ENCODE data around the gene FHOD3.

Gene FHOD3

DNA sequence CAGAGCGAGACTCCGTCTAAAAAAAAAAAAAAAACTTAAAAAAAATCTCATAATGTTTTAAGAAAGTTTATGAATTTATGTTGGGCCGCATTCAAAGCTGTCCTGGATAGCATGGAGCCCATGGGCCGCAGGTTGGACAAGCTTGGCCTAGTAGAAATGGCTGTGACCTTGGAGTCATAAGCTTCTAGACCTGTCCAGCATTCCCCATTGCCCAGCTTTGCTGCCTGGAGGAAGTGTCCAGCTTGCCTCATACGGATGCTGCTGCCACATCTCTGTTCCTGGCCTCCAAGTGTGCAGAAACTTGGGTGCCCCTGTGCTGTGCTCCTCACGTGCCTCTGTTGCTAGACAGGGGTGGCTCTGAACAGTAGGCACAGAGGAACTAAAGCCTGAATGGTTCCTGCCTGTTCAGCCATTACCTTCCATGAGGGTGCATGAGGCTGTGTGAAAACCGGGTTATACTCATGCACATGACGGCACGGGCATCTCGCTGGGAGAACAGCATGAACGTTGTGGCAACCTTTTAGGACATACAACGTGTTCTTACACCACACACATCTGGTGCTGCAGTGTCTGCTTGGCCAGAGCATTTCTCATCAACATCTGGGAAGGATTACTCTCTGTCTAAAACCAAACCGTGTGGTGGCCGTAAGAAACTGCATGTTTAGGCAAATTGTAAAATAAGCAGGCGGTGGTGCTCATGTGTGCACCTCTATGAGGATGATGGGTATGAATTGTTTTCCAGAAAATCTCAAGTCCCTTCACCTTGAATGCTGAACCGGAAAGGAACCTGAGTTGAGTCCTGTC lies 38.2 kb downstream of the FHOD3 start:
- Histone ChIP-seq H3K4me3 (ENCODE audit: control insufficient read depth in 1 of 7, extremely low read depth in 1 of 7, insufficient read depth in 4 of 7, low read depth in 2 of 7, low read length in 6 of 7) (no peak overlapping the region), H3K27ac (ENCODE audit: insufficient read depth in 1 of 2, low read depth in 1 of 2, low read length in 2 of 2, poor library complexity in 1 of 2, severe bottlenecking in 2 of 2) (no peak overlapping the region), H3K9me3 (ENCODE audit: control extremely low read depth in 1 of 5, control insufficient read depth in 4 of 5, insufficient read depth in 2 of 5, low read depth in 1 of 5, low read length in 4 of 5) (no peaks in the 10 kb centered on the region), H3K4me1 (ENCODE audit: control extremely low read depth in 1 of 4, control insufficient read depth in 4 of 4, insufficient read depth in 4 of 4, low read length in 3 of 4) (no peaks in the 10 kb centered on the region), H3K36me3 (ENCODE audit: control insufficient read depth in 4 of 4, insufficient read depth in 4 of 4, low read length in 3 of 4) (no peaks in the 10 kb centered on the region), H3K27me3 (replicated peaks in 2 of 5; ENCODE audit: control insufficient read depth in 4 of 5, insufficient read depth in 5 of 5, low read length in 4 of 5) (peaks cover 0 to 24% (median 4%) of the 10 kb centered on the region in 5 experiments)
- DNase-seq = no peak
- 92% methylated on average over 12 of the region's 16 CpGs for WGBS (ENCODE audit: insufficient coverage)
- ChIA-PET CTCF (no interaction called here), POLR2A (no interaction called here)

DNA sequence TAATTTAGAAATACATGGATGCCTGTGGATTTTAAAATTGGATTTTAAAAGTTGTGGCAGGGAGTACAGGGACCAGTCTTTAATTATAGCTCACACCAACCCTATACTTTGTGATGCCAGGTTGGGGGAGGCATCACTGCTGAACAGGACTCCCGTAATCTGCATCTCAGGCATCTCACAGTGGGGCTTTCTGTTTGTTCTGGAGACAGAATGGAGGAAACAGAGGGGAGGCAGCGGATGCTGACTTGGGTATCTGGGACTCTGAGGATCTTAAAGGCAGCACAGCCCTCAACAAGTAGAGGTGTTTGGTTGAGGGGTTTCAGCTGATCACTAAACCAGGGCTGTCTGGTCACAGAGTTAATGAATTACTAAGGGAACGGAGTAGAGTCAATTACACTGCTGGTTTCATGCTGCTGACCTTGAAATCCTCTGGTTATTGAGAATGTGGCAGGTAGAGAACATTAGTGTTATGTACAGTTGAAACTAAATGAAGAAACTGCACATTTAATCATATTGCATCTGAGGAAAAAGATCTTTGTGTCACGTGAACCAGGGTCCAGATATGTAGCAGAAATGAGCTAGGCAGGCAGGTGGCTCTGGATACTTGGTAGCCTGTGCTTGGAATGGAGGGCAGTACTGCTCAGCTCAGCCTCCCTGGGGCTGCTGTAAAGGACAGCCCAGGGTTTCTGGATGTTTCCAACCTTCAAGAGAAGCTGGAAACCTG lies 40.3 kb downstream of the FHOD3 start:
- H3K36me3 ChIP-seq (ENCODE audit: control insufficient read depth in 4 of 4, insufficient read depth in 4 of 4, low read length in 3 of 4) = no peaks in the 10 kb centered on the region
- no peak for DNase-seq
- H3K4me1 ChIP-seq (ENCODE audit: control extremely low read depth in 1 of 4, control insufficient read depth in 4 of 4, insufficient read depth in 4 of 4, low read length in 3 of 4) = no peaks in the 10 kb centered on the region
- no peak overlapping the region for H3K27ac ChIP-seq (ENCODE audit: insufficient read depth in 1 of 2, low read depth in 1 of 2, low read length in 2 of 2, poor library complexity in 1 of 2, severe bottlenecking in 2 of 2)
- WGBS (ENCODE audit: insufficient coverage) = 83% methylated on average over 4 of the region's 4 CpGs
- ChIA-PET CTCF (interaction anchor here (0.9 kb wide), 1 partner anchor 242 kb away, joined by 3 read pairs; no protein-coding TSS in a partner anchor), POLR2A (no interaction called here)
- peaks cover 0 to 9% (median 2%) of the 10 kb centered on the region in 5 experiments for H3K27me3 ChIP-seq (replicated peaks in 2 of 5; ENCODE audit: control insufficient read depth in 4 of 5, insufficient read depth in 5 of 5, low read length in 4 of 5)
- H3K4me3 ChIP-seq (ENCODE audit: control insufficient read depth in 1 of 7, extremely low read depth in 1 of 7, insufficient read depth in 4 of 7, low read depth in 2 of 7, low read length in 6 of 7) = no peak overlapping the region
- peaks cover 0 to 8% (median 0%) of the 10 kb centered on the region in 5 experiments for H3K9me3 ChIP-seq (ENCODE audit: control extremely low read depth in 1 of 5, control insufficient read depth in 4 of 5, insufficient read depth in 2 of 5, low read depth in 1 of 5, low read length in 4 of 5)

DNA sequence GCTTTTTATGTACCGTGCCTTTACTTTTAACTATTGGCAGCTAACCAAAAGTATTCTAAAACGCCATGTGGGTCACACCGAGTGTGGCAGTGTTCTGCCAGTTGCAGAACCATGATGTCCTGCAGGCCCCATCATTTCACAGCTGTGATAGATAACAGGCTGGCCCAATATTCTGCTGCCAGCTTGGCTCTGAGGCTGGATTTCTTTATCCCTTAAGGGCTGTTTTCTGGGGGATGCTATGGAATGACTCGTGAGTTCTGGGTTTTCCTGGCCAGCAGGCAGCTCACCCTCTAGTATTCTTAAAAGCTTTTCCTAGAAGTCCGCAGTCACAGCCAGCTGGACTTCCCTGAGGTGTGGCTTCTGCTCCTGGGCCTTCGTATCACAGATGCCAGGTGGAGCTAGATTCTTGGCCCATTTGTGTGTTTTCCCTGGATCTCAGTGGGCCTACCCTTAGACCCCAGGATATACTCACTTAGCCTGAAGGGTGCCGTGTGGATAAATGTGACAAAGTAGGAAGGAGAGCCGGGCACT lies 41.0 kb downstream of the FHOD3 start:
- ChIA-PET POLR2A (no interaction called here), CTCF (interaction anchor here (0.9 kb wide), 1 partner anchor 243 kb away, joined by 3 read pairs; no protein-coding TSS in a partner anchor)

DNA sequence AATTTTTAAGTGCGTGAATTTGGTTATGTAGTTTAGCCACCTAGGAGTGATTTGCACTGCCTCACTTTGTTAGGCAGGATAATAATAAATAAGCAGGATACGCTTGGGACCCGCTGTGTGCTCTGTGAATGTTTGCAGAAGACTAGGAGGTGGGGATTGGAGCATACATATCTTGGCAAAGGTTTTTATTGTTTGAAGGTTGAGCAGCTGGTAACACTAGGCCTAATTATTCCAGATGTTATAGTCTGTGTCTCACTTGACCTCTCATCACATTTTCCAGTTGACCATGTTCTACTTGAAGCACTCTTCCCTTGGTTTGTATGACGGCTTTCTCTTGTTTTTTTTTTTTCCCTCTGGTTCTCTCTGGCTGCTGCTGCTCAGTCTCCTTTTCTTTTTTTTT lies 42.7 kb downstream of the FHOD3 start:
- peaks cover 0 to 8% (median 0%) of the 10 kb centered on the region in 5 experiments for H3K9me3 ChIP-seq (ENCODE audit: control extremely low read depth in 1 of 5, control insufficient read depth in 4 of 5, insufficient read depth in 2 of 5, low read depth in 1 of 5, low read length in 4 of 5)
- ChIA-PET CTCF (no interaction called here), POLR2A (no interaction called here)
- DNase-seq = no peak
- H3K27ac ChIP-seq (ENCODE audit: insufficient read depth in 1 of 2, low read depth in 1 of 2, low read length in 2 of 2, poor library complexity in 1 of 2, severe bottlenecking in 2 of 2) = no peak overlapping the region
- no peak overlapping the region for H3K4me3 ChIP-seq (ENCODE audit: control insufficient read depth in 1 of 7, extremely low read depth in 1 of 7, insufficient read depth in 4 of 7, low read depth in 2 of 7, low read length in 6 of 7)
- H3K36me3 ChIP-seq (ENCODE audit: control insufficient read depth in 4 of 4, insufficient read depth in 4 of 4, low read length in 3 of 4) = no peaks in the 10 kb centered on the region
- no peaks in the 10 kb centered on the region for H3K4me1 ChIP-seq (ENCODE audit: control extremely low read depth in 1 of 4, control insufficient read depth in 4 of 4, insufficient read depth in 4 of 4, low read length in 3 of 4)
- 82% methylated on average over 4 of the region's 4 CpGs for WGBS (ENCODE audit: insufficient coverage)
- H3K27me3 ChIP-seq (replicated peaks in 2 of 5; ENCODE audit: control insufficient read depth in 4 of 5, insufficient read depth in 5 of 5, low read length in 4 of 5) = peaks cover 0 to 14% (median 2%) of the 10 kb centered on the region in 5 experiments

More for the DNA sequence above, 41.0 kb downstream of the FHOD3 start:
- no peaks in the 10 kb centered on the region for H3K36me3 ChIP-seq (ENCODE audit: control insufficient read depth in 4 of 4, insufficient read depth in 4 of 4, low read length in 3 of 4)
- no peak overlapping the region for H3K4me3 ChIP-seq (ENCODE audit: control insufficient read depth in 1 of 7, extremely low read depth in 1 of 7, insufficient read depth in 4 of 7, low read depth in 2 of 7, low read length in 6 of 7)
- 91% methylated on average over 8 of the region's 8 CpGs for WGBS (ENCODE audit: insufficient coverage)
- H3K27me3 ChIP-seq (replicated peaks in 2 of 5; ENCODE audit: control insufficient read depth in 4 of 5, insufficient read depth in 5 of 5, low read length in 4 of 5) = peaks cover 0 to 10% (median 2%) of the 10 kb centered on the region in 5 experiments
- H3K27ac ChIP-seq (ENCODE audit: insufficient read depth in 1 of 2, low read depth in 1 of 2, low read length in 2 of 2, poor library complexity in 1 of 2, severe bottlenecking in 2 of 2) = no peak overlapping the region
- H3K4me1 ChIP-seq (ENCODE audit: control extremely low read depth in 1 of 4, control insufficient read depth in 4 of 4, insufficient read depth in 4 of 4, low read length in 3 of 4) = no peaks in the 10 kb centered on the region
- no peak for DNase-seq
- peaks cover 0 to 8% (median 0%) of the 10 kb centered on the region in 5 experiments for H3K9me3 ChIP-seq (ENCODE audit: control extremely low read depth in 1 of 5, control insufficient read depth in 4 of 5, insufficient read depth in 2 of 5, low read depth in 1 of 5, low read length in 4 of 5)

DNA sequence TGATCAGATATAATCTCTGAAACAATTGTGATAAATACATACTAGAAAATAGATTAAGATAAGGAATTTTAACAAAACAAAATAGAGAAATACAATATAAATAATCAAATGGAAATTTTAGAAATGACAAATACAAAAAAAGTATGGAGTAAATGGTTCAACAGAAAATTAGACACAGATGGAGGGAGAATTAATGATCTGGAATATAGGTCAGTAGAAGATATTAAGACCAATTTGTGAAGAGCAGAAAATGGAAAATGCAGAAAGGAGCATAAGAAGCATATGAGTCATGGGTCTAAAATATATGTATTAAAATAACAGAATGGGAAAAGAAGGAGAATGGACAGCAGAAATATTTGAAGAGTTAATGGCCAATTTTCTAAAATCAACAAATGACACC lies 44.4 kb downstream of the FHOD3 start:
- Histone ChIP-seq H3K4me1 (ENCODE audit: control extremely low read depth in 1 of 4, control insufficient read depth in 4 of 4, insufficient read depth in 4 of 4, low read length in 3 of 4) (no peaks in the 10 kb centered on the region), H3K27me3 (replicated peaks in 2 of 5; ENCODE audit: control insufficient read depth in 4 of 5, insufficient read depth in 5 of 5, low read length in 4 of 5) (peaks cover 0 to 23% (median 2%) of the 10 kb centered on the region in 5 experiments), H3K4me3 (ENCODE audit: control insufficient read depth in 1 of 7, extremely low read depth in 1 of 7, insufficient read depth in 4 of 7, low read depth in 2 of 7, low read length in 6 of 7) (no peak overlapping the region), H3K36me3 (ENCODE audit: control insufficient read depth in 4 of 4, insufficient read depth in 4 of 4, low read length in 3 of 4) (no peaks in the 10 kb centered on the region), H3K9me3 (ENCODE audit: control extremely low read depth in 1 of 5, control insufficient read depth in 4 of 5, insufficient read depth in 2 of 5, low read depth in 1 of 5, low read length in 4 of 5) (peaks cover 0 to 8% (median 0%) of the 10 kb centered on the region in 5 experiments), H3K27ac (ENCODE audit: insufficient read depth in 1 of 2, low read depth in 1 of 2, low read length in 2 of 2, poor library complexity in 1 of 2, severe bottlenecking in 2 of 2) (no peak overlapping the region)
- CTCF ChIA-PET = interaction anchor here (0.6 kb wide), 1 partner anchor 70 kb away, joined by 3 read pairs; no protein-coding TSS in a partner anchor
- POLR2A ChIA-PET = no interaction called here
- no peak for DNase-seq

DNA sequence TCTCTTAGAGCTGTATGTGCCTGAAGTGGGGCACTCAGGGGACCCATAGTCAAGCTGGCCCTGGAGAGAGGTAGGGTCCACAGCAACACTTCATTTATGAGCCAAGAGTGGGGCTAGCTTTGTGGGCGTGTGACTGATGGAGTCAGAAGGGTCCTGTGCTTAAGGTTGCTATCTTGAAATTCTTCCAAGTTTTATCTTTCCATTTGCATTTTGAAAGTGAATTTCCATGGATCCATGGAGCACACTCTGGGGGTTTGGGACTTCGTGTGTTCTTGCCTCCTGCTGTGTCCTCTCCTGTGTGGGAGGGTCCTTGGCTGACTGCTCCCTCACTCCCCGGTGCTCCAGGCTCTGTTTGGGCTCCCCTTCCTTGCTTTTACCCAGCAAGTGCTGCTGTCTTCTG lies 50.8 kb downstream of the FHOD3 start:
- CTCF ChIA-PET = no interaction called here
- 68% methylated on average over 2 of the region's 3 CpGs for WGBS (ENCODE audit: insufficient coverage)
- peaks cover 0 to 1% (median 0%) of the 10 kb centered on the region in 5 experiments for H3K9me3 ChIP-seq (ENCODE audit: control extremely low read depth in 1 of 5, control insufficient read depth in 4 of 5, insufficient read depth in 2 of 5, low read depth in 1 of 5, low read length in 4 of 5)
- H3K4me3 ChIP-seq (ENCODE audit: control insufficient read depth in 1 of 7, extremely low read depth in 1 of 7, insufficient read depth in 4 of 7, low read depth in 2 of 7, low read length in 6 of 7) = no peak overlapping the region
- no peaks in the 10 kb centered on the region for H3K4me1 ChIP-seq (ENCODE audit: control extremely low read depth in 1 of 4, control insufficient read depth in 4 of 4, insufficient read depth in 4 of 4, low read length in 3 of 4)
- no peak for DNase-seq
- POLR2A ChIA-PET = no interaction called here
- no peaks in the 10 kb centered on the region for H3K36me3 ChIP-seq (ENCODE audit: control insufficient read depth in 4 of 4, insufficient read depth in 4 of 4, low read length in 3 of 4)
- peaks cover 0 to 68% (median 11%) of the 10 kb centered on the region in 5 experiments for H3K27me3 ChIP-seq (replicated peaks in 2 of 5; ENCODE audit: control insufficient read depth in 4 of 5, insufficient read depth in 5 of 5, low read length in 4 of 5)
- no peak overlapping the region for H3K27ac ChIP-seq (ENCODE audit: insufficient read depth in 1 of 2, low read depth in 1 of 2, low read length in 2 of 2, poor library complexity in 1 of 2, severe bottlenecking in 2 of 2)

DNA sequence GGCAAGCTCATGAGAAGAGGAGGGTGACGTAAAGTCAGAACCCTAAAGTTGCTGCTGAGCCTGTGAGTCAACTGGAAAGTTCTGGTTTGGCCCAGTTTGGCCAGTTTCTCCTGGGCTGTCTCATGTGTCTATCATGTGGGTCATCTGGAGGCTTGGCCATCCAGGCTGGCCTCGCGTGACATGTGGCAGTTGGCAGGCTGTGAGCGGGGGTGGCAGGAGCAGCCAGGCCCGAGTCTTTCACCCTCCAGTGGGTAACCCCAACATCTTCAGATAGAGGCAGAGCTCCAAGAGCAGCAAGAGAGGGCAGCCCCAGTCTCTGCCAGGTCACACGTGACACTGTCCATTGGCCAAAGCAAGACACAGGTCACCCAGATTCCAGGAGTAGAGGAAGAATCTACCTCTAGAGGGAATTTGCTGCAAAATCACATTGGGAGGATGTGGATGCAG lies 51.5 kb downstream of the FHOD3 start:
- Histone ChIP-seq H3K4me1 (ENCODE audit: control extremely low read depth in 1 of 4, control insufficient read depth in 4 of 4, insufficient read depth in 4 of 4, low read length in 3 of 4) (no peaks in the 10 kb centered on the region), H3K36me3 (ENCODE audit: control insufficient read depth in 4 of 4, insufficient read depth in 4 of 4, low read length in 3 of 4) (no peaks in the 10 kb centered on the region), H3K9me3 (ENCODE audit: control extremely low read depth in 1 of 5, control insufficient read depth in 4 of 5, insufficient read depth in 2 of 5, low read depth in 1 of 5, low read length in 4 of 5) (peaks cover 0 to 3% (median 1%) of the 10 kb centered on the region in 5 experiments), H3K4me3 (ENCODE audit: control insufficient read depth in 1 of 7, extremely low read depth in 1 of 7, insufficient read depth in 4 of 7, low read depth in 2 of 7, low read length in 6 of 7) (no peak overlapping the region), H3K27me3 (replicated peaks in 2 of 5; ENCODE audit: control insufficient read depth in 4 of 5, insufficient read depth in 5 of 5, low read length in 4 of 5) (peaks cover under 1 to 66% (median 11%) of the 10 kb centered on the region in 5 experiments), H3K27ac (ENCODE audit: insufficient read depth in 1 of 2, low read depth in 1 of 2, low read length in 2 of 2, poor library complexity in 1 of 2, severe bottlenecking in 2 of 2) (no peak overlapping the region)
- POLR2A ChIA-PET = no interaction called here
- no peak for DNase-seq
- WGBS (ENCODE audit: insufficient coverage) = 97% methylated on average over 6 of the region's 6 CpGs
- CTCF ChIA-PET = no interaction called here

Measured in common myeloid progenitor, CD34-positive (primary cell).